Amniotic stem cell (primary cell): ENCODE measurements around the gene MTHFD1L.
"Not testable (repeated sequence)": the region's sequence is repeated elsewhere in the genome, so short reads cannot be mapped to it uniquely, and the experiment has no call there.

Experiments
- DNase-seq: peaks from one replicate; lab custom pipeline; 2025; lab: John Stamatoyannopoulos, UW

MTHFD1L gene

DNA sequence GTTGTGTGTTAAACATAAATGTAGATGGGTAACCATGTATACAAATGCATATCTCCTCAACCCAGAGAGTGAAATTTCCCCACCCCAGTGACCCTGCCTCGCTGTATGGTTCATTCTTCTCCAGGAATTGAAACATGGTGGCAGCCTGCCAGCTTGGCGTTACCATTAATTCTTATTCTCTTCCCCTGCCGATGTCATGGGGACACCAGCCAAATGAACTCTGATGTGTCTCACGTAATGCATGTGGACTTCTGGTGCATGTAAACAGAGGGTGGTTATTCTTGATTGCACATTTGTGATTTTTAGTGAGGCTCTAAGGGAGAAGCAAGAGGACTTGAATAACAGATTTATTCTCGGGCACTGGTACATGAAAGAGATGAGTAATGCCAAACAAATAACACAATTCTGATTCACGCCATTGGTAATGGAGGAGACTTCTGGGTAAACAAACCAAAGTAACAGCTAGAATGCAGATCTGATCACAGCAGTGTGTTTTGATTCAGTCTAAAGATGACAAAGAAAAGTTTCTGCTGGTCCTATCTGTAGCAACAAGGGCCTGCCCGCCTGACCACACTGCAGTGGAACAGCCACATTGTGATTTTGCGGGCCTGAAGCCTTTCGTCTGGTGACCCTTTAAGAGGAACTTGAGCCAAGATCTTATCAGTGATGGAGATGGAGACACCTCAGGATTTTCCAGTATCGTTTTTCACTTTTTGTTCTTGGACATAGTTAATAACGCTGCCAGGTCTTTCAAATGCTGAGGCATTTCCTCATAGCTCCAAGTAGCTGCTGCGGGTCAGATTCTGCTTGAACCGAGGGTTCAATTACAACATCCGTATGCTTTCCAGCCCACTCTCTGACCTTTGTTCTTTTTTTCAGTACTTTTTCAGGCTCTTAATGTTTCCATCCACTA is 202.4 kb downstream of the MTHFD1L start:
- peak; percentile 87 for DNase-seq

DNA sequence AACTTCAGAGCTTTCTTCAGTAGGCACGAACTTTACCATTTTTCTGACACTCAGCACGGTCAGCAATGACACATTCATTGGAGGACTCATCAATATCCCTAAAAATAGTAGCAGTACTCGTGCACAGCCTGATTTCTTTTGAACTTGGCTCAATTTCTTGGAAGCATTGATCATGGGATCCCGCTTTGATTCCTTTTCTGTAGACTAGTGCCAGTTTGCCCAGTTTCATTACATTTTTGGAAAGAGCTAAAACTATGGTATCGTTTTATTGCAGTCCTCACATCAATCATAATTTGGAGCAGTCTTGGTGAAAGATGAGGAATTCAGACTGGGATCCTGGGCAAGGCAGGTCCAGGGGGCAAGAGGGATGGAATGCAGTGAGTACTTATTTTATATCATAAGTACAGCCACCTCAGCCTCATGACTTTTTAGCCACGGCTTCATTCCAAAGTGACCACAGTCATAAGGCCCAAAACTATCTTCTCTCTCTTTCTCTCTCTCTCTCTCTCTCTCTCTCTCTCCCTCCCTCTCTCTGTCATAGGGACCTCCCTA is 203.3 kb downstream of the MTHFD1L start:
- DNase-seq: no peak

DNA sequence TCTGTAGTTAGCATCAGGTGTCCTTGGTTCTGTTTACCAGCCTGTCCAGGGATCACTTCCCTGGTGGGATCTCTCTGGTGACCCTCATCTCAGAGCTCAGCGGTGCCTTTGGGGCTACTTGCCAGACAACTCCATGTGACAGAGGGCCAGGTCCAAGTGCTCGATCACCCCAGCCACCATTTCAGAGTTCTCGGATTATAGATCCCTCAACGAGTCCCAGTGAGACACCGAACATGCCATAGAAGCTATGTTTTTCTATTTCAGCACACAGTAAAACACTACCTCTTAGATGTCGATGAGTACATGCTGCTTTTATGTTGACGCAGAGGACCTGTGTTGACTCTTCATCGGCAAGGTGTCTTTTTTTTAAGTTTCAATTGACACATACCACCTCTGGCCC is 204.1 kb downstream of the MTHFD1L start:
- DNase-seq: no peak

DNA sequence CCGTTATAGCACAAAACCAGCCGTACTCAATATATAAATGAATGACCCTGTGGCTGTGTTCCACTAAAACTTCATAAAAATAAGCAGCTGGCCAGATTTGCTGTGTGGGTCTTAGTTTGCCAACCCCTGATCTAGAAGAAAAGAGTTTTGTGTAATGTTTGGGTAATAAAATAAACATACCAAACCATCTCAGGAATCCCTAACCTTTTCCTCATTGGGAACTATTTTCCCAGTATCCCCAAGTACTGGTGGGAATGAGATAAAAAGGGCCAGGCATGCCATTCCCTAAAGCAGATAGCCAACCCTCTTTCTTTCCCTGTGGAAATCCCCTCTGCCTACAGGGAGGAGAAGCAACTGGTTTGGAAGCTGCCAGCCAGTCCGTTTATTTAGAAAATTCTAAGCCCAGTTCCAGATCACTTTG is 205.1 kb downstream of the MTHFD1L start:
- no peak for DNase-seq

DNA sequence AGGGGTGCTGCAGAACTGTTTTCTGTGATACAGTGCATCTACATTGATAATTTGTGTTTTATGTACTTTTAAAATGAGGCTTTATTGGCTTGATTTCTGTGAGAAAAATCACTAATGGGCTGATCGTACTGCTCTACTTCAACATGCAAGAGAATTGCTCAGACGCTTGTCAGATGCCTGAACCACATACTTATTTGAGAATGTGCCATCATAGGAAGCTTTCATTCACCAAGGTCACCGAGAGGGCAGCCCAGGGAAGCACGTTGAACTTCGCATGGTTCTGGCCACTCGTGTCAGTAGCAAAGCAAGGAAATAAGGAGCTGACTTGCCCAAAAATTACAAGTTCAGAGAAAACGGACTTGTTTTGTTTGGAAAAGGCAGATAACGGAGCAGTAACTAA is 205.8 kb downstream of the MTHFD1L start:
- DNase-seq: no peak

DNA sequence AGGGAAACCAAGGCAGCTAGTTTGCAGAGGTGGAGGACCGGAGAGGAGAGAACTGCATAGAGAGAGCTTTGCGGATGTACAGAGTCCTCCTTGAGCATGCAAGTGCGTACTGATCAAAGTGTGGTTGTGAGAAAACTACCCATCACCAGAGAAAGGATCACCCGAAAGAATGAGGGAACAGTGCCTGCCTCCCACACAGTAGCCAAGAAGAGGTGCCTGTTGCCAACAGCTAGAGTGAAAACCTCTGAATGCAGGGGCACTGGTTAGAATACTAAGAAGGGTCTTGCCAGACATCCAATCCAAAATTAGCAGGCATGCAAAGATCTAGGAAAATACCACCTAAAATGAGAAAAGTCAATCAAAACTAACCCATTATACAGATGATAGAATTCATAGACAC is 207.6 kb downstream of the MTHFD1L start:
- no peak for DNase-seq

DNA sequence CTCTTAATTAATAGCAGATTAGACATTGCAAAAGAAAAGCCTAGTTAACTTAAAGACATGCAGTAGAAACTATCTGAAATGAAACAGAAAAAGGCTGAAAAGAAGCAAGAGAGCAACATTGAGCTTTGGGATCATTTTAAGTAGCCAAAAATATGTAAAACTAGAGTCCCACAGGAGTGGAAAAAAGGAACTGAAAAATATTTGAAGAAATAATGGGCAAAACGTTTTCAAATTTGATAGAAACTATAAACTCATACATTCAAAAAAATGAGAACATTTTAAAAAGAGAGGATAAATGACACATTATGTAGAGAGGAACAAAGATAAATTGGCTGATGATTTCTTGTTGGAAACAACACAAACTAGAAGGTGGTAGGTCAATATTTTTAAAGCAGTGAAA is 208.2 kb downstream of the MTHFD1L start:
- DNase-seq: no peak

DNA sequence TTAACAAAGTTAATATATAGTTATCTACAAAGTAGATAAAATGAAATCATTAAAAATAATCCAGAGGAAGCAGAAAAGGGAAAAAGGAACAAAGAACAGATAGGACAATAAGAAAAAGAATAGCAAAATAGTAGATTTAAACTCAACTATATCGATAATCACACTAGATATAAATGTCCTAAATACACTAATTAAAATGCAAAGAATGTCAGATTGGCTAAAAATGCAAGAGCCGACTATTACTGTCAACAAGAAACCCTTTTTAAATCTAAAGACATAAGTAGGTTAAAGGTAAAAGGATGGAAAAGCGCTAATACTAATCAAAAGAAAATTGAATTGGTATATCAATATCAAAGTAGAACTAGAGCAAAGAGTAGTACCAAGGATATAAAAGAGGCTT is 209.5 kb downstream of the MTHFD1L start:
- DNase-seq: no peak

DNA sequence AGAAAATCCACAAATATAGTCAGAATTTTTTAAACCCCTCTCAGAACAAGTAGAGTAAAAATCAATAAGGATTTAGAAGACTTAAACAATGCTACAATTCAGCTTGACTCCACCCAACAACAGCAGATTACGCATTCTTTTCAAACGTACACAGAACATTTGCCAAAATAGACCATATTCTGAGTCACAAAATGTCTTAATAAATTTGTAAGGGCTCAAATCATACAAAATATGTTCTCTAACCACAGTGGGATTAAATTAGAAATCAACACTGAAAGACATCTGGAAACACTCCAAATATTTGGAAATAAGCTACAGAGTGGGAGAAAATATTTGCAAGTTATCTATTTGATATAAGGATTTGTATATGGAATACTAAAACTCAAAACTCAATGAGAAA is 210.0 kb downstream of the MTHFD1L start:
- DNase-seq: no peak

DNA sequence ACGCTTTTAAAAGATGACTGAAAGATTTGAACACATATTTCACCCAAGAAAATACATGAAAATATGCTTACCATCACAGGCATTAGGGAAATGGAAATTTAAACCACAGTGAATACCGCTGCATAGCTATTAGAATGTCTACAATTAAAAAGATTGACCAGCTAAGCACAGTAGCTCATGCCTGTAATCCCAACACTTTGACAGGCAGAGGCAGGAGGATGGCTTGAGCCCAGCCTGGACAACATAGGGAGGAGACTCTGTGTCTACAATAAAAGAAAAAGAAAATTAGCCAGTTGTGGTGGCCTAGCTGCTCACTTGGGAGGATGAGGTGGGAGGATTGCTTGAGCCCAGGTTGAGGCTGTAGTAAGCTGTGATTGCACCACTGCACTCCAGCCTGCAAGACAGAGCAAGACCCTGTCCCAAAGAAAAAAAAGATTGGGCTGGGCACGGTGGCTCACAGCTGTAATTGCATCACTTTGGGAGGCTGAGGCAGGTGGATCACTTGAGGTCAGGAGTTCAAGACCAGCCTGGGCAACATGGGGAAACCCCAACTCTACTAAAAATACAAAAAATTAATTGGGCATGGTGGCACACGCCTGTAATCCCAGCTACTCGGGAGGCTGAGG is 210.5 kb downstream of the MTHFD1L start:
- no peak for DNase-seq

DNA sequence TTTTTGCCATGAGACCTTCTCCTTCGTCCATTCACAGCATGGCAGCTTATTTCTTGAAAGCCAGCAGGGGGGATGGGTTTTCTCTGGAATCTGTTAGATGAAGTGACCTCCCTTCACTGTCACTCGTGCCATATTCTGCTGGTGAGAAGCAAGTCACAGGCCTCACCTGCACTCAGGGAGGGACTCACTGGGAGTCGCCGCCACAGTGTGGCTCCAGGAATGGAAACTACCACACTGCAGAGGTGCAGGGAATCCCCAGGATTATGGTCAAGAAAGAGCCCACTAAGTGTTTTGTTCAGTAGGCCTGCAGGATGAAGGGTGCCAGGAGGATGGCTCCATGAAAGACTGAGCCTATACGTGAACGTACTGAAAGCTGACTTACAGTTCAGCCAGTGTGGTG is 213.2 kb downstream of the MTHFD1L start:
- no peak for DNase-seq

DNA sequence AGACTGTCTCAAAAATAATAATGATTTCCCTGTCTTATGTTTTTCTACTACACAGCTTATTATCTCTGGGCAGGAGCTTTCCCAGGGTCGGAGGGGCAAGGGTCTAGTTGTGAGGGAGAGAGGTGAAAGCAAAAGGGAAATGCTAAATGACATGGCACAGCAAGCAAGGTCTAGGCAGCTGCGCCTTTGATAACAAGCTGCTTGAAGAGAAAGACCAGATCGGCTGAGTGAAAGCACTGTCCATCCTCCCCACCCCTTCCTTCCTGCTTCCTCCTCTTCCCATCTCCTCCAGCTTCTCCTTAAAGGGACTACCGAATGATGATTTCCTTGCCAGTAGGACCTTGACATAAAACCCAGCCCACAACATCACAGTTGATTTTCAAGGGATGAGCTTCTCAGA is 216.2 kb downstream of the MTHFD1L start:
- DNase-seq: no peak

DNA sequence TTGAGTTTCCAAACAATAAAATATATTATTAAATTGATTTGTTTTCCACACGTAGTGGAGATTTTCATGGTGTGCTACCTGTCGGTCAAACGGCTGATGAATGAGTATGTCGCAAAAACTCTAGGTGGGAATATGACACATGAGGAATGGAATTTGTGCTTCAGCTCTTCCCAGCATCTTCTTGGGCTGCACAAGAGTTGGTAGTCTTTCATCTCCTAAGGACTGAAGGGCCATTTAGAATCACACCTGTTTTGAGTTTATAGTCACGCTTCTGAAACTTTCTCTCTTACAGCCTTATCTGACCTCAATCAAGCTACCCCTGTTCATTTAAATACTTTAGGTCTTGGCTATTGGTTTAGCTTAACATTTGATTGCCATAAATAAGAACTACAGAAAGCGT is 216.6 kb downstream of the MTHFD1L start:
- DNase-seq: no peak

DNA sequence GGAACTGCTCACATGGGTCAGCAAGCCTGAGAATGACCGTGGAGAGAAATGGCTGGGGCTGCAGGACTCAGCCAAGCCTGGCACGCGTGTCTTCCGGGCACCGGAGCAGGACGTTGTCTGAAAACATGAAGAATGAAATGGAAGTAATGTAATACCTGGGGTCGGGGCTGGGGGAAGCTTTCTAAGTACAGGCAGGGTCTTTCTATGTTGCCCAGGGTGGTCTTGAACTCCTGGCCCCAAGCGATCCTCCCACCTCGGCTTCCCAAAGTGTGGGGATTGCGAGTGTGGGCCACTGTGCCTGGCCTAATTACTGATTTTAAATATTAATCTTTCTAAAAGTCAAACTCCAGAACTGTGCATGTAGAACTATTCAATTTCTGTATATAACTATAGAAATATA is 218.8 kb downstream of the MTHFD1L start:
- DNase-seq: no peak

DNA sequence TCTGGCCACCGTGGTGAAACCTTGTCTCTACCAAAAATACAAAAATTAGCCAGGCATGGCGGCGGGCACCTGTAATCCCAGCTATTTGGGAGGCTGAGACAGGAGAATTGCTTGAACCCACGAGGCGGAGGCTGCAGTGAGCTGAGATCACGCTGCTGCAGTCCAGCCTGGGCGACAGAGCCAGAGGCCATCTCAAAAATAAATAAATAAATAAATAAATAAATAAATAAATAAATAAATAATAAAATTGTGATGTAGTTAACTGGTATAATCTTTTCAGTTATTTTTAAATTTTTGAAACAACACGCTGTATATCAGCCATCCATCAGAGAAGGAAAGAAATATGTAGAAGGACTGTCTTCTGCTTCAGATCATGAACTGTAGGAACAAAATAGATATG is 221.6 kb downstream of the MTHFD1L start:
- not testable (repeated sequence) for DNase-seq

DNA sequence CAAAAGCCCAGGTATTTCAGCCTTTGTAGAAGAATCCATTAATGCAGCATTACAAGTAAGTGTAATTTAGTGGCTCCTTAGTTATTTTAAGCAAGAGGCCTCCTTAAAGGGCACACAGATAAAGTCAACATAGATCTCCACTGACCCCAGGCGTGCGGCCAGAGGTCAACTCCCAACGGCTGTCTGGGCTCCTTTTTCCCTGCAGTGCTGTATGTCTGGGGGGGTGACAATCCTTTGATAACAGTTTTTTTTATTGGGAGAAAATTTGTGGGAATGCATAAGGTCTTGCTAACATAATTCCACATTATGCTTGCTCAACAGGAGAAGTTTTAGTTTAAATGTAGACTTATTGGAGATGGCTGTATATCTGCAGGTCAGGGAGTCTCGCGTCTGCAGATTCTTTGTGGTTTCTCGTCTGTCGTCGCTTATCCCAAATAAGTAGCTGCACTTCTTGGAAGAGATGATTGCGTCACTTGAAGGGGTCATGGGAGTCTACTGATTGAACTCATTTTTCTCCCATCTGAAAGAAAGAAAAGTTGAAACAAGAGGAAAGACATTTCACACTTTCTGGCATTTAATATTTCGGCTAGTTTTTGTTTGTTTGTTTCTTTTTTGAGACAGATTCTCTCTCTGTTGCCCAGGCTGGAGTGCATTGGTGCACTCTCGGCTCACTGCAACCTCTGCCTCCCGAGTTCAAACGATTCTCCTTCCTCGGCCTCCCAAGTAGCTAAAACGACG is 222.5 kb downstream of the MTHFD1L start:
- DNase-seq: no peak

DNA sequence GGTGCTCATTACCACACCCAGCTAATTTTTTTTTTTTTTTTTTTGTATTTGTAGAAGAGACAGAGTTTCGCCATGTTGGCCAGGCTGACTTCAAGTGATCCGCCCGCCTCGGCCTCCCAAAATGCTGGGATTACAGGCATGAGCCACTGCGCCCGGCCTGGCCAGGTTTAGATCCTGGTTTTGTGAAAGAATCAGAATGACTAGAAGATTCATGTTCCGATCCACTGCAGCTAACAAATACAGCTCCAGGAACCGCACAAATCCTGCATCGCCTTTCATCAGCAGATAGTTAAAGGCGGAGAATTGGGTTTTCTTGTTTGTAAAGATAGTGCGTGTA is 223.1 kb downstream of the MTHFD1L start:
- DNase-seq: no peak

DNA sequence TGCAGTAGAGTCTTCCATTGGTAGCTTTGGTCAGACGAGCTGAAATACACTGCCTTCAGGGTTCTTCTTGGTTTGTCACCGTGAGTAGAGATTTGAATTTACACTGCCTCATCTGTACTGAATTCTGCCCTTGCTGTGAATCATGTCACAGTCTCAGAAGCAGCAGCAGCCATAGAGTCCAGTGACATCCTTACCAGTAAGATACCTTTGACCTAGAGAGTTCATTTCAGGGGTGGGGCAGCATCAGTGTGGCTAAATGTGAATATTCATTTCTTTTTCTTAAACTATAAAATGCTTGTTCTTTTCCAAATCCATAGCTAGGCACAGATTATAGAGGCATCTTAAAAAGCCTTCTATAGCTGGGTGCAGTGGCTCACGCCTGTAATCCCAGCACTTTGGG is 223.5 kb downstream of the MTHFD1L start:
- no peak for DNase-seq

DNA sequence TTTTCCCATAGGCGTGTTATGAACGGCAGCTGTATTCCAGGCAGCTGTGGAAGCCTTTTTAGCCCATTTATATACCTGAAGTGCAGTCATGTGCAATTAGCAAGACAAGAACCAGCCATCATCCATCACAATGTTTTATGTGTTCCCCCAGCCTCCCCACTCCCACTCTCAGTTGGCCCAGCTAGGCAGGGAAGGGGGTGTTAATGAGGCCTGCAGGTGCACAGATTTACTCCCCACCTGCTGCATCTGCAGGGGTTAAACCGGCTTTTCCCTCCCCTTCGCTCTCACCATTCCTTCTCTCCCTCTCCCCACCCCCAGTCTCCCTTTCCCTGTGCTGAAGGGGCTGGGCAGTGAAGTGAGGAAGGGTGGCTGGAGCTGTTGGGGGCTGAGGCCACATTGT is 224.5 kb downstream of the MTHFD1L start:
- no peak for DNase-seq

DNA sequence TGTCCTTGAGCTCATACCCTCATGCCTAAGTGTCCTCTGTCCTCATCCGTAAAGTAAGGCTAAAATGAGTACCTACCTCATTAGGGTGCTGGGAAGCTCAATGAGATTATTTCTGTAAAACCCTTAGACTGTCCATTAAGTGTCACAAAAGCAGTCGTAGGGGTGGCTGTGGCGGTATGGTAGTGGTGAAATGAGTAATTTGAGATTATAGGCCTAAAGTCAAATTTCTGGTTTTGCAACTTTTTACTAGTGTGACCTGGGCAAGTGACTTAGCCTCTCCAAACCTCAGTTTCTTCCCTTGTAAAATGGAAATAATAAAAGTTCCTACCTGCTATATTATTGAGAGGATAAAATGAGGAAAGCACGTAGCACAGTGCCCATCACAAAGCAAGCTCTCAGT is 226.1 kb downstream of the MTHFD1L start:
- no peak for DNase-seq

DNA sequence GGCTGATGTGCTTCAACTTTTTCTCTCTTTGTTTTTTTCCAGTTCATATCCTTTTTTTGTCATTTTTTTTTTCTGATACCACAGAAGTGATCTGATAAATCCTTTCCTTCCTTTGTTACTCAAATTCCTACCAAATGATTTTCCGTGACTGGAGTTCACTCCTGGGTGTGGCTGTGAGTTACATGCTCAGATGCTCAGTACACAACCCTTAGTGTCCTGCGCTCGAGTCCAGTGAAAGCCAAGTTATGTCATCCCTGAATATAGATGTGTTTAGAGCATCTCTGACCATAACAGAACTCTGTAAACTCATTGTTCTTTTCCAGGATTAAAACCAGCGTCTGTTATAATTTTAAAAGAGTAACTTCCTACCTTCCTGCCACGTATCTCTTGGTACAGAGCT is 227.1 kb downstream of the MTHFD1L start:
- DNase-seq: no peak

DNA sequence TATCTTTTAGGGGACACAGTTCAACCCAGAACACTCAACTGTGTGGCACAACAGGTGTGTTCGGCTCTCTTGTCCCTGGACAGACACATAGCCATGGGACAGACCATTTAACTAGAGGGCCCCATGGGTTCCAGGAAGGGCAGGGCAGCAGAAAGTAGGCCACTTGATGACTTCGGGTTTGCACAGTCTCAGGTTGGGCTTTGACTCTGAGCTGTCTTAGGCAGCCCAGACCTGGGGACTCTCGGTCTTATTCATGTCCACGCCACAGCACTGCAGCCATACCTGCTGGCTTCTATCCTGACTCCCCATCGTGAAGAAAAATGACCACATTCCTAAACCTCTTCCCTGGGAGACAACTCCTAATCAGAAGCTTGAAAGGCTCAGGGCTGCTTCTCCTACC is 228.2 kb downstream of the MTHFD1L start:
- no peak for DNase-seq
